GM12875 (cell line): ENCODE data around the gene ELOVL6.

Experiments
- H3K4me3 ChIP-seq: one replicate; pipeline ENCODE4 v1.5.1; 2011; ENCODE audit warnings: low read depth, low read length, control low read depth
- CTCF ChIP-seq: IDR thresholded peaks from 2 replicates; pipeline ENCODE4 v1.5.1; 2011; ENCODE audit warnings: low read depth, mild to moderate bottlenecking, control low read depth, inconsistent platforms, low read length, moderate library complexity, borderline replicate concordance; ENCODE audit not compliant: insufficient read depth

The ELOVL6 gene

GRCh38 chr4:110109455-110109854, 89.0 kb downstream of the ELOVL6 start:
- H3K4me3 ChIP-seq: no peak overlapping the region
- TF ChIP-seq CTCF: no peak

GRCh38 chr4:110108960-110109359, 89.5 kb downstream of the ELOVL6 start:
- TF ChIP-seq CTCF: no peak
- H3K4me3 ChIP-seq: no peak overlapping the region

- no peak overlapping the region for H3K4me3 ChIP-seq
- TF ChIP-seq CTCF: no peak
These were observed 90.0 kb downstream of the ELOVL6 start for GRCh38 chr4:110108422-110108821.

- no peak overlapping the region for H3K4me3 ChIP-seq
- no peak for TF ChIP-seq CTCF
These were observed 90.5 kb downstream of the ELOVL6 start for GRCh38 chr4:110107866-110108265.

- TF ChIP-seq CTCF: no peak
- no peak overlapping the region for H3K4me3 ChIP-seq
These were observed 91.5 kb downstream of the ELOVL6 start for GRCh38 chr4:110106931-110107296.

GRCh38 chr4:110104661-110105060, 93.8 kb downstream of the ELOVL6 start:
- H3K4me3 ChIP-seq: no peak overlapping the region
- TF ChIP-seq CTCF: no peak

GRCh38 chr4:110099638-110100037, 98.8 kb downstream of the ELOVL6 start:
- no peak for TF ChIP-seq CTCF

More at GRCh38 chr4:110099638-110100037, 98.8 kb downstream of the ELOVL6 start:
- H3K4me3 ChIP-seq: no peak overlapping the region
